WTC11 (cell line): Measurements from ENCODE around the gene ARHGEF12.

Experiments
- CREB1 ChIP-seq: sonication (generic); formaldehyde crosslinking; IDR thresholded peaks from 2 replicates; pipeline ENCODE4 v1.8.0; 2023; ENCODE audit warnings: mild to moderate bottlenecking, missing genetic modification reagents
- CTCF ChIP-seq: fragments of 200-600 bp; IDR thresholded peaks from 2 replicates; pipeline ENCODE4 v1.8.0; 2022; ENCODE audit warnings: antibody characterized with exemption
- SMAD4 ChIP-seq: sonication (generic); formaldehyde crosslinking; IDR thresholded peaks from 2 replicates; pipeline ENCODE4 v1.8.0; 2022; ENCODE audit warnings: mild to moderate bottlenecking, missing genetic modification reagents
- ZBTB21 ChIP-seq: sonication (generic); formaldehyde crosslinking; IDR thresholded peaks from 2 replicates; pipeline ENCODE4 v1.8.1; 2023; ENCODE audit warnings: mild to moderate bottlenecking, missing genetic modification reagents, borderline replicate concordance

DNA sequence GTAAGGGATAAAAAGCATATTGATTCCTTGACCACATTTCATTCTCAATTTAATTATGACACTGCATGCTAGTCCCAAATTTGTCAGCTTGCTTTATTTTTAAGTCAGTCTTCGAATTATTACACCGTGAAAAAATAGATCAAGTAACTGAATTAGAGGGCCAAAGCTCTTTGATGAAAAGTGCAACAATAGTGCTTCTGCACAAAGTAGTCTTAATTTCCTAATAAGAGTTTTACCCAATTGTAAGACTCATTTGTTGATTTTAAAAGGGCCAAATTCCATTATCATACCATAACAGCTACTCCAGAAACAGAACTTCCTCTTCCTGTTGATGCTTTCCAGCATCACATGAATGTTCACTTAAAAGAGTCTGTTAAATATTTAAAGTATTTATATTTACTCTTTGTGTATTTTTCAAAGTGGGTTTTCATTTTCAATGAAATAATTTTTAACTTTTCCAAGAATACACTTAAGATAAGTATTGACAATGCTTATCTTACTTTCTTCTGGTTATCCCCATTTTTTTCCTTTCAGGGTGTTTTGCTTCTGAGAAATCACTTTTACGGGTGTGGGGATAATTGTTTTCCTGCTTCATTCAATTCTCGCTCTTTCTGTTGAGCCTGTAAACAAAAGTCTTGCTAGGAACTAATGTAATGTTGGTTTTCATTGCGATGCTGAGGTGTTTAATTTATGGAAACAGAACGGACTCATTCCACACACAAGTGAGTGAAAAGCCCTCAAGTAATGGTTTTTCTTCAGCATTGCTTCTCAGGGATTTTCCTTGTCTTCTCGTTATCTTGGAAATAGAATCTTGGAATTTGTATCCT is 2.1 kb downstream of the ARHGEF12 start:
- TF ChIP-seq CREB1 (CRISPR knock-in tag) (no peak), SMAD4 (CRISPR knock-in tag) (no peak), CTCF (no peak), ZBTB21 (CRISPR knock-in tag) (no peak)
